Mammary epithelial cell (primary cell): Measurements from ENCODE around the gene CEBPZOS.

Experiments
- CTCF ChIP-seq, 2 donors: IDR thresholded peaks in 1 of 2; conservative IDR thresholded peaks in 1 of 2; 2 replicates each; pipeline ENCODE4 v1.5.1; 2011 to 2012; ENCODE audit warnings: inconsistent platforms in 2 of 2, low read length in 2 of 2, mild to moderate bottlenecking in 2 of 2, control low read depth in 1 of 2, low read depth in 1 of 2; ENCODE audit not compliant: insufficient read depth in 1 of 2; ENCODE audit errors: extremely low read depth in 1 of 2
- EZH2 ChIP-seq: IDR thresholded peaks from 2 replicates; pipeline ENCODE4 v1.6.1; 2012; ENCODE audit warnings: low read length, inconsistent platforms, borderline replicate concordance

GRCh38 chr2:37154785-37155184 is 41.5 kb upstream of the CEBPZOS start:
- TF ChIP-seq CTCF (conservative IDR thresholded peaks at IDR 0.05 in 1 of 2, IDR thresholded peaks at IDR 0.05 in 1 of 2; ENCODE audit: extremely low read depth in 1 of 2, insufficient read depth in 1 of 2, low read depth in 1 of 2, low read length in 2 of 2) (no peak), EZH2 (no peak)
